Measurements from ENCODE around the gene NEU4.

GRCh38 chr2:241813644-241814392 lies 4.8 kb downstream of the NEU4 start:
- no peak for TF ChIP-seq EP300 (conservative IDR thresholded peaks at IDR 0.05; ENCODE audit: poor library complexity, severe bottlenecking)
- TF ChIP-seq, protein P1, sequence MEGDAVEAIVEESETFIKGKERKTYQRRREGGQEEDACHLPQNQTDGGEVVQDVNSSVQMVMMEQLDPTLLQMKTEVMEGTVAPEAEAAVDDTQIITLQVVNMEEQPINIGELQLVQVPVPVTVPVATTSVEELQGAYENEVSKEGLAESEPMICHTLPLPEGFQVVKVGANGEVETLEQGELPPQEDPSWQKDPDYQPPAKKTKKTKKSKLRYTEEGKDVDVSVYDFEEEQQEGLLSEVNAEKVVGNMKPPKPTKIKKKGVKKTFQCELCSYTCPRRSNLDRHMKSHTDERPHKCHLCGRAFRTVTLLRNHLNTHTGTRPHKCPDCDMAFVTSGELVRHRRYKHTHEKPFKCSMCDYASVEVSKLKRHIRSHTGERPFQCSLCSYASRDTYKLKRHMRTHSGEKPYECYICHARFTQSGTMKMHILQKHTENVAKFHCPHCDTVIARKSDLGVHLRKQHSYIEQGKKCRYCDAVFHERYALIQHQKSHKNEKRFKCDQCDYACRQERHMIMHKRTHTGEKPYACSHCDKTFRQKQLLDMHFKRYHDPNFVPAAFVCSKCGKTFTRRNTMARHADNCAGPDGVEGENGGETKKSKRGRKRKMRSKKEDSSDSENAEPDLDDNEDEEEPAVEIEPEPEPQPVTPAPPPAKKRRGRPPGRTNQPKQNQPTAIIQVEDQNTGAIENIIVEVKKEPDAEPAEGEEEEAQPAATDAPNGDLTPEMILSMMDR (IDR thresholded peaks at IDR 0.05; ENCODE audit: poor library complexity, severe bottlenecking) = no peak
- TF ChIP-seq, protein P2, sequence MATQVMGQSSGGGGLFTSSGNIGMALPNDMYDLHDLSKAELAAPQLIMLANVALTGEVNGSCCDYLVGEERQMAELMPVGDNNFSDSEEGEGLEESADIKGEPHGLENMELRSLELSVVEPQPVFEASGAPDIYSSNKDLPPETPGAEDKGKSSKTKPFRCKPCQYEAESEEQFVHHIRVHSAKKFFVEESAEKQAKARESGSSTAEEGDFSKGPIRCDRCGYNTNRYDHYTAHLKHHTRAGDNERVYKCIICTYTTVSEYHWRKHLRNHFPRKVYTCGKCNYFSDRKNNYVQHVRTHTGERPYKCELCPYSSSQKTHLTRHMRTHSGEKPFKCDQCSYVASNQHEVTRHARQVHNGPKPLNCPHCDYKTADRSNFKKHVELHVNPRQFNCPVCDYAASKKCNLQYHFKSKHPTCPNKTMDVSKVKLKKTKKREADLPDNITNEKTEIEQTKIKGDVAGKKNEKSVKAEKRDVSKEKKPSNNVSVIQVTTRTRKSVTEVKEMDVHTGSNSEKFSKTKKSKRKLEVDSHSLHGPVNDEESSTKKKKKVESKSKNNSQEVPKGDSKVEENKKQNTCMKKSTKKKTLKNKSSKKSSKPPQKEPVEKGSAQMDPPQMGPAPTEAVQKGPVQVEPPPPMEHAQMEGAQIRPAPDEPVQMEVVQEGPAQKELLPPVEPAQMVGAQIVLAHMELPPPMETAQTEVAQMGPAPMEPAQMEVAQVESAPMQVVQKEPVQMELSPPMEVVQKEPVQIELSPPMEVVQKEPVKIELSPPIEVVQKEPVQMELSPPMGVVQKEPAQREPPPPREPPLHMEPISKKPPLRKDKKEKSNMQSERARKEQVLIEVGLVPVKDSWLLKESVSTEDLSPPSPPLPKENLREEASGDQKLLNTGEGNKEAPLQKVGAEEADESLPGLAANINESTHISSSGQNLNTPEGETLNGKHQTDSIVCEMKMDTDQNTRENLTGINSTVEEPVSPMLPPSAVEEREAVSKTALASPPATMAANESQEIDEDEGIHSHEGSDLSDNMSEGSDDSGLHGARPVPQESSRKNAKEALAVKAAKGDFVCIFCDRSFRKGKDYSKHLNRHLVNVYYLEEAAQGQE (IDR thresholded peaks at IDR 0.05; ENCODE audit: borderline replicate concordance) = no peak

Measured in neural cell (in vitro differentiated cells).